Ecto neural progenitor cell (in vitro differentiated cells): ENCODE results near the gene RCN1.
"Not testable (repeated sequence)": the region's sequence is repeated elsewhere in the genome, so short reads cannot be mapped to it uniquely, and the experiment has no call there.

Source experiments
- DNase-seq: peaks from one replicate; pipeline ENCODE4 v3.0.0-alpha.2; 2018; ENCODE audit warnings: low spot score

Gene RCN1

DNA sequence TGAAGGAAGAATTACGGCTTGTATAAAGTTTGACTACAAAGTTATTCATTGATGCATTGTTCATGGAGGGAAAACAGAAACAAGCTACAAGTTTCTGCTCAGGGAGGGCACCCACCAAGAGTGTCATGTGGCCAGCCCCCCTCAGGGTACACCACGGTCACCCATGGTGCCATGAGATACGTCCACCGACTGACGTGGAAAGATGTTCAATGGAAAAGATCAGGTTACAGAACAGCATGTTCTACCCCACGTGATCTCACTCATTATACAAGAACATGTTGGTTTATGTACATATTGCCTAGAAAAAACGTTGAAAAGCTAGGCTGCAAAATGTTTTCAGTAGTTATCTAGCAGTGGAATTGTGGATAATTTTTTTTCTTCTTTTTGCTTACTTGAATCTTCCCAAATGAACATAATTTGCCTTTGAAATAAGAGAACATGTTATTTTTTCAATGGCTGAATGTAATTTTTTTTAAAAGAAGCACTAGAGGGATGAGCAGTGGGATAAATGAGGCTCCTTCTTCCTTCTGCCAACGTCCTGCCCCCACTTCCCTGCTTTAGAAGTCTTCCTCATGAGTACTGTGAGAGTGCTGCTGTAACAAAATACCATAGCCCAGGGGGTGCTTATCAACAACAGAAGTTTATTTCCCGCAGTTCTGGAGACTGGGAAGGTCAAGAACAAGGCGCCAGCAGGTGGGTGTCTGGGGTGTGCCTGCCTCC lies 22.5 kb downstream of the RCN1 start:
- DNase-seq = no peak

DNA sequence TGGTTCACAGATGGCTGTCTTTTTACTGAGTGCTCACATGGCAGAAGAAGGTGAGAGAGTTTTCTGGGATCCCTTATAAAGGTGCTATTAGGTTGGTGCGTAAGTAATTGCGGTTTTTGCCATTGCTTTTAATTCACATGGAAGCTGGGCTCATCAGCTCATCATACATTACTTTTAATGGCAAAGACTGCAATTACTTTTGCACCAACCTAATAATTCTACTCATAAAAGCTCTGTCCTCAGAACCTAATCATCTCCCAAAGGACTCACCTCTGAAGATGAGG lies 23.0 kb downstream of the RCN1 start:
- DNase-seq = no peak

DNA sequence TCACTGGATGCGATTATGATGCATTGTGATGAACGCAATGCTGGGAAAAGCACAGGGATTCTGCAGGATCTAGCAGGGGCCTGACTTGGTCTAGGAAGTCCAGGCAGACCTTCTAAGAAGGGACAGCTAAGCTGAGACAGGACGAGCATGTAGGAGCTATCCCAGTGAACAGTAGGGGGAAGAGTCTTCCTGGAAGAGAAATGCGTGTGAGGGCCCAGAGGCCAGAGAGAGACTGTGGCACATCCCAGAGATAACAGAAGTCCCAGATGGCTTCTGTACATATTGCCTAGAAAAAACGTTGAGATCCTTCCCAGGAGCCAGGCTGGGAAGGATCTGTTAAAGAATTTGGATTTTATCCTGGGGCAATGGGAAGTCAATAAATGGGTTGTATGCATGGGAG lies 24.6 kb downstream of the RCN1 start:
- DNase-seq = no peak

DNA sequence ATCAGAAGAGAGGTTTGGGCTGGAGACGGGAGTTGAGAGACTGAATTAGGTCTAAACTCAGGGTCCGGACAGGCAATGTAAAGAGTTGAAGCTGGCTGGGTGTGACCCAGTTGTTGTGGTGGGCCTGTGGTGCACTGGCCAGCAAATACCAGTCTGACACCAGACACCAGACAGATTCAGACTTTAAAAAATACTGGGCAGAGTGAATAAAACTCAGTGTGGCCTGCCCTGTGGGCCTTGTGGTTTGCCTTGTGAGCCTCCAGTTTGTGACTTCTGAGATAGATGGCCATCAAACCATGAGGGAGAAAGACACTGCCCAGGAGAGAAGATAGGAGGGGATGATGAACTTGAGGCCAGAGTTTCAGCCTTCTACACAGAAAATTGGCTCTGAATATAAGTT lies 25.8 kb downstream of the RCN1 start:
- no peak for DNase-seq

DNA sequence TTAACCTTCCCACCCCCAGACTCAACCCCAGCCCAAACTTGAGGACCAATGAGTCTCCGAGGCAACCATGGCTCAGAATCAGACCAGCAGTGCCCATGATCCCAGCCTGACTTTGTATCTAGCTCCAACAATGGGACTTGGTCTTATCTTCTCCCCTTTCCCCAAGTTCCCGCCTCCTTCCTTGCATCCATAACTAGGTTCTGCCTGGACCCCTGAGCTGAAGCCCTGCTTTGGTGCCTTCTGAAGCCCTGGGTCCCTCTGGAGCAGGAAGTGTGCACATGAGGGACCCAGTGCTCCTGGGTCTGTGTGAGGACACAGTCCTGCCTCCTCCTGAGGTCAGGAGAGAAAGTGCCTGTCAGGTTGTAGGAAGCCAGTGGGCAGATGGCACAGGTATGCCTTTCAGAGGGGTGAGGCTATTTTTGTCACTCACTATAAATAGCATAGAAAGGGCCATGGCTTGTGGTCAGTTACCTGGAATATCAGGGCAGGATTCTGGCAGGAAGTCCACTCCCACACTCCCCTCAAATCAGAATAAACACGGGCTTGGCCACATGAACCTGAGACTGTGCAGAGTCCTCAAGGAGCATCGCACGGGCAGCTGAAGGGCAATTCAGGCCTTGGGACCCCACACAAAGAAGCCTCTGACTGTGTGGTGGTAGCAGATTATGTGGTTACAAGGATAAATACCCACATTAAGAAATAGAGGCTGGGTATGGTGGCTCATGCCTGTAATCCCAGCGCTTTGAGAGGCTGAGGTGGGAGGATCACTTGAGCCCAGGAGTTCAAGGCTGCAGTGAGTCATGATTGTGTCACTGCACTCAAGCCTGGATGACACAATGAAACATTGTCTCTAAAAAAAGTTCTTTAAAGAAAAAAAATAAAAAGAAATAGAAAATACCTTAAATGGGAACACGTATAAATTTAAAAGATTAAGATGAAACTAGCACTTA lies 27.4 kb downstream of the RCN1 start:
- DNase-seq = no peak

DNA sequence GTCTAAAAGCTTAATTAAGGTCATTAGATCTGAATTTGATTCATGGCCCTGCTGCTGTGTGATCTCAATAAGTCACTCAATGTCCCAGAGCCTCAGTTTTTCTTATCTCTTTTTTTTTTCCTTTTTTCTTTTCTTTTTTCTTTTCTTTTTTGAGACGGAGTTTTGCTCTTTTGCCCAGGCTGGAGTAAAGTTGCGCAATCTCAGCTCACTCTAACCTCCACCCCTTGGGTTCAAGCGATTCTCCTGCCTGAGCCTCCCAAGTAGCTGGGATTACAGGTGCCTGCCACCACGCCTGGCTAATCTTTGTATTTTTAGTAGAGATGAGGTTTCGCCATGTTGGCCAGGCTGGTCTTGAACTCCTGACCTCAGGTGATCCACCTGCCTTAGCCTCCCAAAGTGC lies 28.3 kb downstream of the RCN1 start:
- not testable (repeated sequence) for DNase-seq

DNA sequence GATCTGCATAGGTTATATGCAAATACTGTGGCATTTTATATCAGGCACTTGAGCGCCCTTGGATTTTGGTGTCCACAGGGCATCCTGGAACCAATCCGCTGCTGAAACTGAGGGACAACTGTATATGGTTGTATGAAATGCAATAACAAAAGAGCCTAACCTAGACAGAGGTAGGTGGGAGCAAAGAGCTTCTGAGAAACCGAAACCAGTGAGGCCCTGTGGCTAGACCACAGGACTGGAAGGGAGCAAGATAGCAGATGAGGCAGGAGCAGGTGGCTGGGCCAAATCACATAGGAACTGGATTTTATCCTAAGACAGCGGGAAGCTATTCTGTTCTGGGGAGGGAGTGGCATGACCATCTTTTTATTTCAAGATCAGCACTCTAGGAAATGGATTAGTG lies 30.1 kb downstream of the RCN1 start:
- DNase-seq = no peak

DNA sequence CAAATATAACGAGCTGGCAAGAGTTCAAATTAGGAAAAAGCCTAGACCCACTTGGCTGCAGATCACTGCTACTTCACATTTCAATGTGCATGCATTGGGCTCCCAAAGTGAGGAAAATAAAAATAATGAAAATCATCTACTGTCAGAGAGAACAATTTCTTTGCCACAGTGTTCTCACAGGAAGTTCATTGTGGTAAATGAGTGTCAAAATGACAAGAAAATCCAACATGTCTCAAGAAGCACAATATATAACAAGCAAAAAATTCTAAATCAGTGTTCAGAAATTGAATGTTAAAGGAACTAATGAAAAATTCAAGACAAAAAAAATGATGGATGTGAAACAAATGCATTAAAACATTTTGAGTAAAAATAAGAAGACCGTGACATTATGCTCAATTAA lies 31.3 kb downstream of the RCN1 start:
- DNase-seq = no peak

DNA sequence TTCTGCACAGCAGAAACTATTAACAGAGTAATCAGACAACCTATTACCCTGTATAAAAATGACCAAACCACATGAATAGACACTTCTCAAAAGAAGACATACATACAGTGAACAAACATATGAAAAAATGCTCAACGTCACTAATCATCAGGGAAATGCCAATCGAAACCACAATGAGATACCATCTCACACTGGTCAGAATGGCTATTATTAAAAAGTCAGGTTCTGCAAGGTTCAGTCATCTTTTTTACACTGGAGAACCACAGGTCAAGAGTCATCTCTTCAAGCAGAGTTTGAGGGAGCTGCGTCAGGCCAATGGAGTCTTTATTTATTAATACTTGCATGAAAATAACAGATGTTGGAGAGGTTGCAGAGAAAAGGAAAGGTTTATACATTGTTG lies 40.4 kb downstream of the RCN1 start:
- DNase-seq = no peak

DNA sequence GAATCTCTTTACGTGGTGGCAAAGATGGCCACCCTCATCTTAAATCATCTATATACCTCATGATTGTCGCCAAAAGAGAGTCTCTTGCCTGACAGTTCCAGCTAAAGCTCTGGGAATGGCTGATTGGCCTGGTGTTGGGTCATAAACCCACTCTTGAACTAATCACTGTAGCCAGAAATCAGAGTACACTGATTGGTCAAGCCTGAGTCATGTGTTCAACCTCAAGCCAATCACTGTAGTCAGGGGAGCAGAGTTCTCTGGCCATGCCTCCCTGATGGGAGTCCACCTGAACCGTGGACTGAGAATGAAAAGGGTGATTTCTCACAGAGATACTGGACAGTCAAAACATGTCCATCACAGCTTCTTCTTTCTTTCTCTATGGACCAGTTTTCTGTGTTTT lies 45.8 kb downstream of the RCN1 start:
- DNase-seq = no peak

DNA sequence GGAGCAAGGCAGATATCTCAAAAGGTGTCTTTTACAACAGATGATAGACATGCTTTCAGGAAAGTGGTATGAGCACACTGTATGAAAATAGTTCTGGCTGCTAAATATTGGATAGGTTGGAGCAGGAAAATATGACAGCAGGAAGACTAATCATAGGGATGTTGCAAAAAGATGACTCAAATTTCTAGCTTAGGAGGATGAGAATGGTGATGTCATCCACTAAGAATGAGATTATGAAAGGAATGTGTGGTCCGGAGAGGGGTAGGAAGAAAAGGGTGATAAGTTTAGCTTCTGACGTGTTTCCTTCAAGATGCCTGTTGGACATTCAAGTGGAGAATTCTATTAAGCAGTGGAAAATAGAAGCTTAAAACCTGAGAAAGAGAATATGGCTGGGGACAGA lies 46.4 kb downstream of the RCN1 start:
- DNase-seq = no peak

DNA sequence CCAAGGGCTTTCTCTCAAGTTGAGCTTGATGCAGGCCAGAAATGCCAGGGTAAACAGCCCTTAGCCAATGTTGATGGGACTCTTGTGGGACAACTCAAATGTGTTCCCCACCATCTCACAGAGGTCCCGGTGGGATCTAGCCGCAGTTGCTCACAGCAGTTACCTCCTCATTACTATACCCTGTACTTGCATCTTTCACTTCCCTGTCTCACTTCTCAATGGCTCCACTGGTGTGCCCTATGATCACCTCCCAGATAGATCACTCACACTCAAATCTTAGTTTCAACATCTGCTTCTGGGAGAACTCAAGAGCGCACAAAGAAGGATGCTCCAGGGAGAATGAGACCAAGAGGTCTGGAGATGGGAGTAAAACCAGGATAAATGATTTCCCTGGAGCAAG lies 47.0 kb downstream of the RCN1 start:
- no peak for DNase-seq

DNA sequence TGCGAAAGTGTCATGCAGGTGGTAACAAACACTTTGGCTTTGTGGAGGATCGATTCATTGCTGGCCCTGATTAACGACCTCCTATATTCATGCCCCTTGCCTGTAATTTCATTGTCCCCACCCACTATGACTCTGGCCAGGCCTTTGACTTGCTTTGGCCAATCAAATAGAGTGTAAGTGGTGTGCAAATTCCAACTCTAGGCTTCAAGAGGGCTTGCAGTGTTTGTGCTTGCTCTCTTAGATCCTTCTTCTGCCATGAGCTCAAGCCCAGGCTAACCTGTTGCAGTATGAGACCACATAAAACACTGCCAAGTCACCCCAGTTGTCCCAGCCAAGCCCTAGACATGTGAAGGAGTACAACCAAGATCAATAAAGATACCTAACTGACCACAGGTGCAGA lies 48.0 kb downstream of the RCN1 start:
- DNase-seq = no peak

DNA sequence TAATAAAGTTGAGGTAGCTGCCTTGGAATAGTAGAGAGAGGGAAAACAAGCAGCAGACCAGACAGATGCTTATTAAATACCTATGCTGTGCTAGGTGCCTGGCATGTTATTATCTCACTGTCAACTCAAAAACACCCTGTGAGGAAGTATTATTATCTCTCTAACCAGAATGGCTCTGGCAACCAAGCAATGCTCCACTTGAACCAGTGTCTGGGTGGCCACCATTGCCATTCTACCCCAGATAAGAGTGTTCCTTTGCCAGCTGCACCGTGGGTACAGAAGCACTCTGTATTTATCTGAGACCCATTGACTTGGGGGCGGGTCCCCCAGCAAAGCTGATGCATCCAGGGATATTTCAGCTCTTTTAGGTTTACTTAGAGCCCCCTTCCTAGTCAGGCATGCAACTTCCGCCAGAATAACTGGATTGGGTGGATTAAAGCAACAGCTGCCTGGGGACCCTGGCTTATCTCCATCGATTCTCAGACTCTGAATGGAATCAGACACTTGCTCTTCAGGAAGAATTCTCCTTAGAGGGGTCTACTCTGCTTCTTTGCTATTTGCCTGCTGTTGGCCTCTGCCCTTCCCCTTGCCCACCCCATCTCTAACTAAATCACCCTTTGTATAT lies 49.1 kb downstream of the RCN1 start:
- DNase-seq = no peak

DNA sequence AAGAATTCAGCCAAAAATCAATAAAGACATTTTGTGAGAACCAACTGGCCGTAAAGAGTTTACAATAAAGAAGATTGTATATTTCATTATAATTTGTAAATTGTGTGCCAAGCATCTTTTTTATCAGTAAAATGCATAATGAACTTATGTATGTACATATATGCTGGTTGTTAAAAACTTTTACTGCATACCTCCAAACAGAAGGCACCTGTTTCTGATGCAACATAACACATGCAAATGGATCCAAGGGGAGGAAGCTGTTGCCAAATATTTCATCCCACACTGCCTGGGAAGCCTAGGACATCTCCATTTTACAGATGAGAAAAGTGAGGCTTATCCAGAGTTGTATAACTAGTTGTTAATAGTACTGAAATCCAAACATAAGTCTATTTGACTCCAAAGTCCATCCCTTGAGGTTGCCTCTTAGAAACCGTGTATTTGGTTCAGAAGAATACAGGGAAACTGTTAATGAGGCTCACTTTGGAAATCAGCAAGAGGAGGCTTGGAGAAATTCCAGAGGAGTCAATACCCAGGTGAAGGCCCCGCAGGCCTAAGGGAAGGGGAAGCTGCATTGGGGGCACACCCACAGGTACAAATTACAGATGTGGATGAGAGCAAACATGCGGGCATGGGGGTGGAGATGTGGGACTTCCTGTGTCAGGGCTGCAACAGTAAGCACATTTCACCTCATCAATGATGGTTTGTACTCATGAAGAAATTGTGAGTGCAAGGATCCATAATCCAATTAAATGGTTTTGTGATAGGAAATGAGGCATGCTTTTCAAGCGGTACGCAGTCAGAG lies 51.1 kb downstream of the RCN1 start:
- no peak for DNase-seq

DNA sequence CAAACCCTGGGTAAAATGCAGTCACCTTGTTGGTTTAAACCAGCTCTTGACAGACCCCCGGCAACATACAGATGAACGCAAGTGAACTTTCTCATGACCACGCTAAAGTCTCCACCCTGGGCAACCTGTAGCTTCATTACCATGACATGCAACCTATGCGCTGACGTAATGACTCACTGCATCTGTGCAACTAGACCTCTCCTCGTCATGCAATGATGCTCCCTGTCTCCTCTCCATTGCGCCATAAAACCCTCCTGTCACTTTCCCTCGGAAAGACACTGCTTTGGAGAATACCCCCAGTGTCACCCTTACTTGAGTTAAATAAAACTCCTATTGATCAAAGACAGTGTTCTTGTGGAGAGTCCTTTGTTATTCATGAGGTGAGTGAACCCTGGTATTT lies 52.5 kb downstream of the RCN1 start:
- no peak for DNase-seq

DNA sequence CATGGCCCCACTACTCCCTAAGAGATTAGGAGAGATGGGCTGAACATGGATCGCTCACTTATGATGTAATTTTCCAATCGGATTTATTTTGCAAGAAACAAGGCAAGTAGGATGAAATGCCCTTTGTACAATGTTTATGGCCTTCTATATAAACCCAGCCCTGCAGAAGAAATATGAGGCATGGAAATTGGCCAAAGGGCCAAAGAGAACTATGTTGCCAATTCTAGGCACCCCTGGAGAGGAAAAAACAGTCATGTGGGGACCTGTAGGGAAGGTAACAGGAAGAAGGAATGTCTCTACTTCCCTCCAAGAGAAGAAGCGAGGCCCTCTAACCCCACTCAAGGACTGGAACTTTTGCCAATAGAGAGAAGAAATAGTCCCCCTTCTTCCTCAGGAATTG lies 54.4 kb downstream of the RCN1 start:
- no peak for DNase-seq

DNA sequence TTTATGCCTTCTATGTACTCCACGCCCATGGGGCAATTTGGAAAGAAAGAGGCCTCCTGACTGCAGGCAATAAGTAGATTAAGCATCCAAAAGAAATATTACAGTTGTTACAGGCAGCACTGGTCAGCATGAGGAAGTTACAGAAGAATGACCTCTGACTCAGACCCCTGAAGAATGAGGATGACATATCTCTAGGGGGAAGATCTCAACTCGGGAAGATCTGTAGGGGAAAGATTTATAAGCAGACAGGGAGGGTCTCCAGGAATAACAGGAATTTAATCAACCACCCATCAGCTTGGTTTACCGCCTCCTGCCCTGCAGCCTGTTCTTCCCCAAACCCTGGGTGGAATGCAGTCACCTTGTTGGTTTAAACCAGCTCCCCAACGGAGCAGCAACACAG lies 58.0 kb downstream of the RCN1 start:
- DNase-seq = no peak

DNA sequence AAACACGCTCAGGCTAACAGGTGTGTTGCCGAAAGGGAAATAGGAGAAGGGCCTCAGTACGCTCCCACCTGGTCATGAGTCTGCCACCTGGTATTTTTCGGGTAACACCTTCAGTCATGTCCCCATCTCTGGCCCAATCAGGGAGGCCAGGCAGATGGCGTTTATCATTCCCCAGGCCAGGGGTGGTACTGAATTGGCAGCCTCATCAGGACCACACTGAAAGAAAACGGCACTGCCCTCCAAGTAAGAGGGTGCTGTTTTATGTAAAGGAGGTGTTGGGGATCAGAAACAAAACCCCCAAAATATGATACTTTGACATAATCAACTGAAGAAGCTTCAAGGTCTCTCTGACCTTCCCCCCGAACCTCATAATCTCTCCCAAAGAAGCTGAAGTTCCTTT lies 58.9 kb downstream of the RCN1 start:
- DNase-seq = no peak

DNA sequence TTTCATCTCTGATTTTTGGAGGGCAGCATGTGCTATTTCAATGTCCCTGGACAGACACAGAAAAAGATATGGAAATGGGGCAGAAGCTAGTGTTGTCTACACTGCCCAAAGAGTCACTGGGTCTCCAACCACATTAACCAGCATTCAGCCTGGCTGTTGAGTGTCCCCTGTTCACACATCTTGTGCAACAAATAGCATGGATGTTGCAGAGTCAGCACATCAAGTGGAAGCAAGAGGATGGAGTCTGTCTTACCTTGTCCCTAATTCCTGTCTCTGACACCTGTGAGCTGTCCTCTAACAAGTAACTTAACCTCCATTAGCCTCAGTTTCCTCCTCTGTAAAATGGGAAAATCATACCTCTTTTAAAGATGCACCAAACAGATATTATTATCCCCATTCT lies 60.2 kb downstream of the RCN1 start:
- DNase-seq = no peak

DNA sequence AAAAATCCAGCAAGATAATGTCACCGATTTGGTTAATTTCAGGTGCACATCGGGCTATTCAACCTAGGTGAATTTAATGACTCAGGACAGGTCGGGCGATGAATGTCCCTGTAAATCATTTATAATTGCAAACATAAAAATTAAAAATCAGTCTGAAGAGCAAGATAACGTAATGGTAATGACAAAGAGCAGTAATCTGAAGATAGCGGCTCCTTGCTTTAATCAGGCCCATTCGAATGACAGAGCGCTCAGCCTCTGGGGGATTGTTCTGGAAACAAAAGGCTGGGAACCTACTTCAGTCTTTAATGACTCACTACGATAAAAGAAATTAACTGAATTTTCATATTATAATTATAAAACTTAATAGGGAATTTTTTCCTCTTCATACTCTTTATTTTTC lies 61.3 kb downstream of the RCN1 start:
- DNase-seq = no peak

DNA sequence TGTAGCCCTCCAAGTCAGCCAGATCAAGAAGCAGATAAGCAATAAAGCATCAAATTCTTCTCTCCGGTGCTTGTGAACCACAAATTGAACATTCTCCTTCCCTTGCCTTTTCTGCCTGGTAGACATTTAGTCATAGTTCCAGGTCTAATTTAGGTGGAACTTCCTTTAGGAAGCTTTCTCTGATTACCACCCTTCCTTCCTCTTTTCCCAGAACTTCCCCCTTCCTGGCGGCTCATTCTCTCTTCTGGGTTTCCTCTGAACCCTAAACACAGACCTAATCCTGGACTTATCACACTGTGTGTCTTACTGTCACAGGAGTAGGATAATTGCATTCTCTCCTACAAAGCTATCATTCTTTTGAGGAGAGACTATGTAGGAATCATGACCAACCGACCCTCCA lies 61.9 kb downstream of the RCN1 start:
- no peak for DNase-seq

DNA sequence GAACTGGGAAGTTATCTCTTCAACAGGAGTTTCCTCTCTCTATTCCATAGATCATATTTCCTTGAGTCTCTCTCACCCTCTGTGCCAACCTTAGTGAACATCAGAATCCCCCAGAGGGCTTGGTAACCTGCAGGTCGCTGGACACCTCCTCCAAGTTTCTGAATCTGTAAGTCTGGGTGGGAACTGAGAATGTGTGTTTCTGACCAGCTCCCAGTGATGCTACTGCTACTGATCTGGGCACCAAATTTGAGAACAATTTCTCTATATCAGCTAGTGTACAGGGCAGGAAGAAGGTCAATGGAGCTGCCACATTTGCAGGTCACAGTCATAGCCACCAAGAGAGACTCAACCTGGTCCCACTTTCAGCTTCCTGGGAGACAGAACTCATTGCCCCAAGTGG lies 62.9 kb downstream of the RCN1 start:
- DNase-seq = no peak
